ENCODE measurements around the gene SURF2. TPM values are rescaled to one million over a fixed set of nuclear protein-coding genes. Genes with fewer than 3 reads are reported as not detected.
"Not testable (repeated sequence)": the region's sequence is repeated elsewhere in the genome, so short reads cannot be mapped to it uniquely, and the experiment has no call there.

The SURF2 gene
- total RNA-seq, 1 donor from 2014 or later: 21.0 TPM

GRCh38 chr9:133375116-133375723 is 18.9 kb downstream of the SURF2 start:
- DNase-seq (ENCODE audit: extremely low read depth, low read depth, low spot score): no peak

DNA sequence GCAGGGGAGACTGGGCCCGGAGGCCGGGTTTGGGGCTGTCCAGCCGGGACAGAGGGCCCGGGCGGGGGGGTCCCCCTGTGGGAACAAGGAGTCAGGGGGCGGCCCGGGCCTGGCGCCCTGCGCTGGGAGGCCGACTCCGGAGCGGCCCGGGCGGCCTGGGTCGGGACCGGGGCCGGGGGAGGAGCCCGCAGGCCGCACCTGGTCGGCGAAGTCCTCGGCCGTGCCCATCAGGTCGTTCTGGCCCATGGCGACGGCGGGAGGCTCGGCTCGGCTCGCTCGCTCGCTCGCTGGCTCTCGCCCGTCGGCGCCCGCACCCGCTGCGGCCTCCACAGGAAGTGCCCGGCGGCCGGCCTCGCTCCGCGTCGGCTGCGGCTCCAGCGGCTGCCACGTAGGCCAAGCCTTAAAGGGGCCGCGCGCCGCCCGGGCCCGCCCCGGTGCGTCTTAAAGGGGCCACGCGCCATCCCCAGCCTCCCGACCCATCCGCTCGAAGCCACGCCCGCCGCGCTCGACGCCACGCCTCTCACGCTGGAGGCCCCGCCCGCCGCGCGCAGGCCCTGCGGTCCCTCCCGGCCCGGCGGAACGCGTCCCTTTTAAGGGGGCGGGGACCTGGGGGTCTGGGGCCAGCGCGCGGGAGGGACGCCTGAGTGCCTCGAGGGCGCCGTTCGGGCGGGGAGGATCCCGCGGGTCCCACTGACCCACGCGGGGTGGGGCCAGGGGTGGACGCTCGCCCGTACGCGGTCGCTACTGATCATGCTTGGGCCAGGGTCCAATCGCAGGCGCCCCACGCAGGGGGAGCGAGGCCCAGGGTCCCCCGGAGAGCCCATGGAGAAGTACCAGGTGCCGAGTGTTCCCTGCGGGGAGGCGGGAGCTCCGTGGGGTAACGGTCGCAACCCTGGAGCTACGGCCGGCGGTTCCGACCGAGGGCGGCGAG is 19.6 kb downstream of the SURF2 start, which contains the start of the genes STKLD1 and SURF4:
TSS of gene STKLD1 (plus strand) at position 643 of the 931 bp plus-strand sequence. CDS start at position 751, 108 bp downstream.
TSS of gene SURF4 (minus strand) at position 337 of the 931 bp plus-strand sequence. CDS start at position 246, 91 bp downstream.
- DNase-seq (ENCODE audit: extremely low read depth, low read depth, low spot score): no peak

GRCh38 chr9:133377280-133377679 is 20.9 kb downstream of the SURF2 start:
- DNase-seq (ENCODE audit: extremely low read depth, low read depth, low spot score): not testable (repeated sequence)

- no peak for DNase-seq (ENCODE audit: extremely low read depth, low read depth, low spot score)
Measured at GRCh38 chr9:133377721-133378216, 21.4 kb downstream of the SURF2 start.

GRCh38 chr9:133378408-133378962 is 22.1 kb downstream of the SURF2 start:
- DNase-seq (ENCODE audit: extremely low read depth, low read depth, low spot score): no peak

GRCh38 chr9:133379153-133380086 is 23.1 kb downstream of the SURF2 start:
- no peak for DNase-seq (ENCODE audit: extremely low read depth, low read depth, low spot score)

- no peak for DNase-seq (ENCODE audit: extremely low read depth, low read depth, low spot score)
Measured at GRCh38 chr9:133380734-133381133, 24.4 kb downstream of the SURF2 start.

DNA sequence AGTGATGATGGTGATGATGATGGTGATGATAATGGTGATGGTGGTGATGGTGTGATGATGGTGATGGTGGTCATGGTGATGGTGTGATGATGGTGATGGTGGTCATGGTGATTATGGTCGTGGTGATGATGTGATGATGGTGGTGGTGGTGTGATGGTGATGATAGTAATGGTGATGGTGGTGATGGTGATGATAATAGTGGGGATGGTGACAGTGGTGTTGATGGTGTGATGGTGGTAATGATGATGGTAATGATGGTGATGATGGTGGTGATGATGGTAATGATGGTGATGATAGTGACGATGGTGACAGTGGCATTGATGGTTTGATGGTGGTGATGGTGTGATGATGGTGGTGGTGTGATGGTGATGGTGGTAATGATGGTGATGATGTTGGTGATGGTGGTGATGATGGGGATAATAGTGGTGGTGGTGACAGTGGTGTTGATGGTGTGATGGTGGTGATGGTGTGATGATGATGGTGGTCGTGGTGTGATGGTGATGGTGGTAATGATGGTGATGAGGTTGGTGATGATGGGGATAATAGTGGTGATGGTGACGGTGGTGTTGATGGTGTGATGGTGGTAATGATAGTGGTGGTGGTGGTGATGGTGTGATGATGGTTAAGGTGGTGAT is 26.3 kb downstream of the SURF2 start:
- no peak for DNase-seq (ENCODE audit: extremely low read depth, low read depth, low spot score)

DNA sequence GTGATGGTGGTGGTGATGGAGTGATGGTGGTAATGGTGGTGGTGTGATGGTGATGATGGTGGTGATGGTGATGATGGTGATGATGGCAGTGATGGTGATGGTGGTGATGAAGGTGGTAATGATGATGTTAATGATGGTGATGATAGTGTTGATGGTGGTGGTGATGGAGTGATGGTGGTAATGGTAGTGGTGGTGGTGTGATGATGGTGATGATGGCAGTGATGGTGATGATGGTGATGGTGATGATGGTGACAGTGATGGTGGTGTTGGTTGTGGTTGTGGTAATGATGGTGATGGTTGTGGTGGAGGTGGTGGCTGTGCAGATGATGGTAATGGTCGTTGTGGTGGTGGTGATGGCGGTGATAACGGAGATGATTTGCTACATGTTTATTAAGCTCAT is 27.1 kb downstream of the SURF2 start:
- DNase-seq (ENCODE audit: extremely low read depth, low read depth, low spot score): no peak

DNA sequence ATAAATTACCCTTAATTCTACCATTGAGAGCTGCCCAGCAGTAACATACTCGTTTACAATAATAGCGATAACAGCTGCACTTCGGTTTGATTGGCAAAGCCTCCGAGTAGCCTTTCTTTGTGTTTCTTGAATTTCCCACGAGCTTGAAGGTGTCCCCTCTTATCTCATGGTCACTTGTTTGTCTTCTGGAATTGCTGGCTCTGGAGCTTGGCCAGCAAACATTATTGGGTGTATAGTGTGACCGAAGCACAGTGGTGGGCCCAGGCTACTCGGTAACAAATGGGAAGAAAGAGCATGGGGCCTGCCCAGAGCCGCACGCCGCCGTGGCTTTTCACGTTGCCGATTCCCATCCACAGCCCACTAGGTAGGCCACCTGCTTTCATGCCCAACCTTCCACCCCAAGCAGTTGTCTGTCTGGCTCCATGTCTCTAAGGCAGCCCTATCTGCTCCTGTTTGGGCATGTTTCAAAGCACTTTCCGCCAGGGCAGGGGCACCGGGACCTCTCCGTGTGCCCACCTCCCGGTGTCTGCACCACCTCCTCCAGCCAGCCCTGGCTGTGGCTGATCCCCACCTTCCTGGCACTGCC is 28.5 kb downstream of the SURF2 start:
- DNase-seq (ENCODE audit: extremely low read depth, low read depth, low spot score): no peak

GRCh38 chr9:133385452-133385851 is 29.1 kb downstream of the SURF2 start:
- DNase-seq (ENCODE audit: extremely low read depth, low read depth, low spot score): no peak

- no peak for DNase-seq (ENCODE audit: extremely low read depth, low read depth, low spot score)
Measured at GRCh38 chr9:133386338-133386737, 30.0 kb downstream of the SURF2 start.

- DNase-seq (ENCODE audit: extremely low read depth, low read depth, low spot score): no peak
Measured at GRCh38 chr9:133387680-133388079, 31.3 kb downstream of the SURF2 start.

GRCh38 chr9:133389025-133389557 is 32.7 kb downstream of the SURF2 start:
- DNase-seq (ENCODE audit: extremely low read depth, low read depth, low spot score): no peak

GRCh38 chr9:133389562-133389961 is 33.2 kb downstream of the SURF2 start:
- no peak for DNase-seq (ENCODE audit: extremely low read depth, low read depth, low spot score)

DNA sequence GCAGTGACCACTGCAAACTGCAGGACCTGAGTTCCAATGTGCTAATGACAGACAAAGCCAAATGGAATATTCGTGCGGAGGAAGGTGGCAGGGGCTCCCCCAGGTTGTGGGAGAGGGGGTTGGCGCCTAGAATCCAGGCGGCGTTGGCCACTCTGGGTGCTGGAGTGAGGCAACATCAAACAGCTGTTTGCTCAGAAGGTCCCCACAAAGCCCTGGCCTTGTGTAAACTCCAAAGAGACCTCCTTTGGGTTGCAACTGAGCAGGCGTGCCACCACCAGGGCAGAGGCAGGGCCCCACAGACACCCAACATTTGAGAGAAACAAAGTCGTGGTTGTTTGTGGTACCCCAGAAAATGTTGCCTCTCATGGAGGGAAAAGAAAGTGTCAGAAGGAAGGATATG is 34.4 kb downstream of the SURF2 start:
- no peak for DNase-seq (ENCODE audit: extremely low read depth, low read depth, low spot score)

- not testable (repeated sequence) for DNase-seq (ENCODE audit: extremely low read depth, low read depth, low spot score)
Measured at GRCh38 chr9:133391449-133391848, 35.1 kb downstream of the SURF2 start.

DNA sequence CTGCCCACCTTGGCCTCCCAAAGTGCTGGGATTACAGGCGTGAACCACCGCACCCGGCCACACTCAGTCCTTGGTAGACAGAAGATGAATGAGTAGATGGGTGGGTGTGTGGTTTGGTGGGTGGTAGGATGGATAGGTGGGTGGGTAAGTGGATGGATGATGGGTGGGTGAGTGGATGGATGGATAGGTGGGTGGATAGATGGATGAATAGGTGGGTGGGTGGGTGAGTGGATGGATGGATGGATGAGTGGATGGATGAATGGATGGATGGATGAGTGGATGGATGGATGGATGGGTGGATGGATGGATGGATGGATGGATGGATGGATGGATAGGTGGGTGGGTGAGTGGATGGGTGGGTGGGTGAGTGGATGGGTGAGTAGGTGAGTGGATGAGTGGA is 36.0 kb downstream of the SURF2 start:
- not testable (repeated sequence) for DNase-seq (ENCODE audit: extremely low read depth, low read depth, low spot score)

GRCh38 chr9:133393399-133393798 is 37.0 kb downstream of the SURF2 start:
- DNase-seq (ENCODE audit: extremely low read depth, low read depth, low spot score): no peak

All from glomerular endothelial cell (primary cell).